IPS-18c (cell line): ENCODE measurements around the gene C1orf159.

Source experiments
- H3K4me3 ChIP-seq: 2 replicates; pipeline ENCODE4 v1.7.0; 2013; ENCODE audit warnings: low read depth, mild to moderate bottlenecking, low read length, moderate library complexity; ENCODE audit not compliant: insufficient read depth
- H3K9me3 ChIP-seq: one replicate; pipeline ENCODE4 v1.6.1; 2013; ENCODE audit warnings: mild to moderate bottlenecking, low read length, moderate library complexity; ENCODE audit not compliant: control insufficient read depth, insufficient read depth

C1orf159 gene

DNA sequence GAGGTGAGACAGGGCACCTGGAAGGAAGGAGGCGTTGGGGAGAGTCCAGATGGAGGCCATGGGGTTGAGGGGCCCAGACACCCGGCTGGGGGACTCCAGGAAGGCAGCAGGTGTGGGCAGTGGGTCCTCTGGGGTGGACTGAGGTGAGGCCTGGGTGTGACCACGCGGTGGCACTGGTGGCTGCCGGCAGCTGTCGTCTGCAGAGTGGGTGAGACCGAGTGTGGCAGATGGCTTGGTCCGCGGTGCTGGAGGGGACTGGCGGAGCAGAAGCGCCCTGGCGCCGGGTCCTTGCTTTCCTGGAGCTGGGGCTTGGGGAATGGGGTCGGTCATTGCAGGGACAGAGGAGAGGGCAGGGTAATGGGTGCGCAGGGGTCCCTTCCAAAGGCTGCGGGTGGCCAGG lies 83.5 kb downstream of the C1orf159 start:
- Histone ChIP-seq H3K4me3 (peak overlapping the region; percentile 28; the same call in 1 of the 2 replicates), H3K9me3 (no peaks in the 10 kb centered on the region)
